Left ventricle myocardium superior (tissue), 1 donor: ENCODE measurements around the gene MACROD2. TPM values are rescaled to one million over a fixed set of nuclear protein-coding genes. Genes with fewer than 3 reads are reported as not detected.

Source experiments
- ATAC-seq: fragments of 200-7000 bp; cut with Tn5 transposase; one replicate; pipeline ENCODE4 v1.9.1; 2020; ENCODE audit warnings: mild to moderate bottlenecking, moderate library complexity
- DNase-seq: peaks from one replicate; pipeline ENCODE4 v3.0.0-alpha.2; 2020
- intact Hi-C: fragments of 100-400 bp; cut with micrococcal nuclease; formaldehyde crosslinking; loops from one replicate; pipeline ENCODE4 v1.11.0; 2022
- total RNA-seq: library from RNA; stranded (reverse); fragmentation: NEBNext Ultra II Directional; extraction: Animal tissue kit (Norgen Biotek cat#: 25700); gene quantifications from one replicate; pipeline ENCODE4 v1.2.1, GENCODE V29; 2021
- donor health status: DM: no; HTN: yes; CAD: no; lungs with severe emphysema.

MACROD2 gene
- total RNA-seq, 1 donor from 2014 or later: 3.5 TPM

DNA sequence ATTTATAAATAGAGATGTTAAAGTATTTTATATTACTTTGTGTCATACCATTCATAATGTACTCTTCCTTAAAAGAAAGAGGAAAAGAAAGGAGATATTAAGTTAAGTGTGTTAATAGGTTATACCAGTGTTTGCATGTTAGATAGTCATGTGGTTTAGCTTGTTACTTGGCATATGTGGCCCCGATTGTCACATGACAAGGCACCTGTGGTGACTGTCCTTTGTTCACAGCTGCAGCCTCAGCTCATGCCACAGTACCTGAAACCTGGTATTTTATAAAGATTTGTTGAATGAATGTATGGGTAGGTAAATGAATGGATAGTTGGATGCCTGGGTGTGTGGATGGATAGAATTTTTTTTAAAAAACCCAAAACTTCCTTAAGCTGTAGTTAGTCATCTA lies 648.2 kb downstream of the MACROD2 start:
- ATAC-seq: no peak
- intact Hi-C loops: no loop called here
- DNase-seq: no peak

DNA sequence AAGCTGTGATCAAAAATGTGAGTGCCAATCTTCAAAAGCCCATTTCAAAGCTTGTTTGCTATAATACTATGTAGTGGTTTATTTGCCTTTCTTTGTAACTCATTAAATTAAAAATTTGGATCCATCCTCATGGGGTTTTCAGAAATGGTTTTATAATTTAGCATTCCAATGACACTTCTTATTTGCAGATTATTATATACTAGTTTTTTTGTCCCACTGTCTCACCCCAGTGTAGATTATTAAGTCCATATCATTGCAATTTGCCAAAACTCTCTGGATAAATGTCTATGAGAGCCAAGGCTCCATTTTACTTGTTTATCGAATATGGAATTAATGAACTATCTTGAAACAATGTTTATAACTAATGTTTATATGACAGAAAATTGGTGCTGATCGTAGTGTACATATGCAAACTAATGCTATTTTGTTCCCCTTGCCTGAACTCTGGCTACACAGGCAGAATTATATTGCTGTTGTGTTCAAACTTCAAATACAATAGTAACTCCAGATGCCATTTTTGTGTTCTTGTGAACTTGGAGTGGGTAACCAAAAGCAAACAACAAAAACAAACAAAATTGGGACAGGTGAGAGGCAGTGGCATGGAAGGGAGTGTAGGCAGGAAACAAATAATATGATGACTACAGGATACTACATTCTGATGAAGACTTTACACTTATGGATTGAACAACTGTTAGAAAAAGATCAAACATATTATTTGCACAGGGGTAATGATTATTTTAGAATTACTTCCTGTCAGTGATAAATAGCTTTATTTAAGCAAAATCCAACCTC lies 649.2 kb downstream of the MACROD2 start:
- intact Hi-C loops: no loop called here
- DNase-seq (no peak), ATAC-seq (no peak)

GRCh38 chr20:14647016-14647415 lies 651.7 kb downstream of the MACROD2 start:
- DNase-seq: no peak
- ATAC-seq: no peak
- intact Hi-C loops: no loop called here

- no peak for ATAC-seq
- DNase-seq: no peak
- intact Hi-C loops: no loop called here
These were observed 654.3 kb downstream of the MACROD2 start for GRCh38 chr20:14649662-14650061.

DNA sequence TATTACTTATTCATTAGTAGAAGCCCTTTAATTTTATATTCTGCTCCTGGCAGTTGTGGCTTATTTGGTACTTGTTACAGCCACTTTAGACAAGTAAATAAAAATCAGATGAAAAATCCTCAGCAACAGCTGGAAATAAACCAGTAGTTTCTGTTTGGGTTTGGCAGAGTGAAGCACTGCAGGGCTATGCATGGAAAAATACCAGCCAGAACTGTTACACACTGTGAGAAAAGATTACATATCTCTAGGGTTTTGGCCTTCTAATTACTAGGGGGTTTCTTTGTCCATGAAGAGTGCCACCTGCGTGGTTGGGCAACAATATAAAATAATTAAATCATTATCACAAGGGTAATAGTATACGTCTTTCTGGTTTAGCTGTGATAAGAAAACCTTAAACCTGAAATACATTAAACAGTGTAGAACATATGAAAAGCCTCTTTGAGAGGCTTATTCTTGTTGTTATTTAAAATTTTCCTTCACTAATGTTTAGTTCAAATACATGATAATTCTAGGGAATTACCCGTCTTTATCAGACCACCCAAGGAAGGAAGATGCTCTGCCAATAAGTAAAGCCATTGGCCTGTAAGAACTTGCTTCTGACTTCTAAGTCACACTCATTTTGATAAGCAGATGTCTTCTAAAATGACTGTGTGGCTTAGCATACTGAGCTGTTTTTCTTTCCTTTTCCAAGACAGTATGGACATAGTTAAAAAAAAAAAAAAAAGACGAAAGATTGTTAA lies 662.1 kb downstream of the MACROD2 start:
- intact Hi-C loops: no loop called here
- DNase-seq: no peak
- no peak for ATAC-seq

- intact Hi-C loops: no loop called here
- no peak for DNase-seq
- ATAC-seq: no peak
These were observed 668.8 kb downstream of the MACROD2 start for GRCh38 chr20:14664101-14664500.

DNA sequence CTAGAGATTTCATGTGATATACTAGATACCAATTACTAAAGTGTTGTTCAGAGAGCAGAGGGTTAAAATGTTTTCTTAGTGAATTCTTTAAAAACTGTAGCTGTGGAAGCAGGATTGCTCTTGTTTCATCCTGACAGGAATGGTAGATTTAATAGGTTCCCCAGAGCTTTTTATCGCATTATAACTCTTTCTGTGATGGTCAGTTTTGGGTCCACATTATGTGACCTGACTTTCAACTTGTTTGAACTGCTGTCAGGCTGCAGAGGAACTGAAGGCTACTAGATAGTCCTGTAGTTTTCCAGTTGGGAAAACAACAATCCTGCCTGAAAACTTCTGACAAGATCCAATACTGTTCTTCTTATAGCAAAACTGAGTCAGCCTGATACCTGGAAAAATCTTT lies 671.4 kb downstream of the MACROD2 start:
- no peak for ATAC-seq
- intact Hi-C loops: no loop called here
- no peak for DNase-seq

GRCh38 chr20:14667226-14667625 lies 671.9 kb downstream of the MACROD2 start:
- DNase-seq: no peak
- no peak for ATAC-seq
- intact Hi-C loops: no loop called here

GRCh38 chr20:14672066-14672465 lies 676.8 kb downstream of the MACROD2 start:
- intact Hi-C loops: no loop called here
- ATAC-seq (no peak), DNase-seq (no peak)

- intact Hi-C loops: no loop called here
- ATAC-seq (no peak), DNase-seq (no peak)
These were observed 677.8 kb downstream of the MACROD2 start for GRCh38 chr20:14673164-14673563.

DNA sequence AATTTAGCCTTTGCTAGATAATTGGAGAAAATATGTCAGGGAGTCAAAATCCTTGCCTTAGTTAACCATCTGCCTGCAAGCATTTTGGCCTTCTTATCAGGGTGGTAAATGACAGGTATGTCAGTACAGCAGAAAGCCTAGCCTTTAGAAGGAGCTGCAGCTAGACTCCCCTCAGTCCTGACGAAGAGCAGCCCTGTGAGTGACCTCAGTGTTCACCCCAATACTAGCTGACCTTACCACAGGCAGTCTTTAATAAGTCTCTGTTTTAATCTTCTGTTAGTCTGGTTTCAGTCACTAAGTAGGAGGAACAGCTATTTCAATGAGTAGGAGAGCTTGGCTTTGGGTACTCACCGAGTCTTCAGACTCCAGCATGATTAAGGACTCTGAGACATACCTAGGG lies 682.1 kb downstream of the MACROD2 start:
- ATAC-seq (no peak), DNase-seq (no peak)
- intact Hi-C loops: no loop called here

DNA sequence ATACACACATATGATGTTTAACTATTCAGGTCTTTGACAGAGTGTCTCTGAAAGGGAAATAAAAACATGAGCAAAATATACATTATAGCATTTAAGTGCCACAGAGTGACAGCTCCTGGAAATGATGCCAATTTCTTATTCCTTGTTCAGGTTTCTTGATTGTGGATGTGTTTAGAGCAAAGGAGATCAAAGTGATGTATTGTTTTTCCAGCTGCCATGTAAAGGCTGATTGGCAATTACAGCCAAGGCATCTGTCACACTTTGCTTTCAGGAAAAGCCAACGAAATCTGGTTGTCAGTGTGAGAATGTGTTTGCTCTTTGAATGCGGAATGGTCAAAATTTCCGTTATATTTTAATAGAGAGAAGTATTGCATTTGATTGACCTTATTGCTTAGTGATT lies 689.9 kb downstream of the MACROD2 start:
- no peak for DNase-seq
- intact Hi-C loops: no loop called here
- ATAC-seq: no peak

DNA sequence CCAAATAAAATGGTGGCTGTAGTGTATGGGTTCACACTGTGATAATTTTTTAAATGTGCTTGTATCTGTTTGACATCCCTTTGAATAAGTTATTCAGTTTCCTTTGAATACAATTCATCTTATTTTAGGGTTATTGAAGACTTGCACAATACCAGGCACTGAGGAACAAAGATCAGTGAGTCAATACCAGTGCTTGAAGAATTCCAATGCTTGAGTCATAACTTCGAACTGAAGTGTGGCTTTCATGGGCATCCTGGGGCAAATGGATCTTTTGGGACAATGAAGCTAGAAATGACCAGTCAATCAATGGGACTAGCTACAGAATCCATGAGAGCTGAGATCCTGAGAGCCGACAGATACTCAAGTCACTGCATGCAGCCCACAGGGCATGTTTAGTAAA lies 692.0 kb downstream of the MACROD2 start:
- intact Hi-C loops: no loop called here
- DNase-seq: no peak
- ATAC-seq: no peak

GRCh38 chr20:14688005-14688404 lies 692.7 kb downstream of the MACROD2 start:
- ATAC-seq: no peak
- DNase-seq: no peak
- intact Hi-C loops: no loop called here

GRCh38 chr20:14691994-14692393 lies 696.7 kb downstream of the MACROD2 start:
- ATAC-seq (no peak), DNase-seq (no peak)
- intact Hi-C loops: no loop called here

- no peak for ATAC-seq
- DNase-seq: no peak
- intact Hi-C loops: no loop called here
These were observed 701.2 kb downstream of the MACROD2 start for GRCh38 chr20:14696478-14696877.

GRCh38 chr20:14696937-14697336 lies 701.6 kb downstream of the MACROD2 start:
- intact Hi-C loops: no loop called here
- ATAC-seq (no peak), DNase-seq (no peak)

DNA sequence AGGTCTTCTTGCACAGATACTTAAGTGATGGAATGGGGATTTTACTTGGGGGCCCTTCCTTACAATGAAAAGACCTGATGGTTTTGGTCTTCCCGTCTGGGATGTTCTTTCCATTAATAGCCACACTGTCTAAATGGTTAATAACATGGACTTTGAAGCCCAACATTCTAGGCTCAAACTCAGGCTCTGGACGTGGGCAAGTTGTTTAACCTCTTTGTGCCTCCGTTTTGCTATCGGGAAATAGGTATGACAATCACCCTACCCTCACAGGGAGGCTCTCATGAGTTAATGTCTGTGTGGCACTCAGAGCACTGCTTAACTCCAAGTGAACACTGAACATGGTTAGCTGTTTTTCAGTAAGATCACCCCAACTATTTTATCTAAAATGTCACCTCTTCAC lies 702.8 kb downstream of the MACROD2 start:
- no peak for DNase-seq
- intact Hi-C loops: no loop called here
- no peak for ATAC-seq

DNA sequence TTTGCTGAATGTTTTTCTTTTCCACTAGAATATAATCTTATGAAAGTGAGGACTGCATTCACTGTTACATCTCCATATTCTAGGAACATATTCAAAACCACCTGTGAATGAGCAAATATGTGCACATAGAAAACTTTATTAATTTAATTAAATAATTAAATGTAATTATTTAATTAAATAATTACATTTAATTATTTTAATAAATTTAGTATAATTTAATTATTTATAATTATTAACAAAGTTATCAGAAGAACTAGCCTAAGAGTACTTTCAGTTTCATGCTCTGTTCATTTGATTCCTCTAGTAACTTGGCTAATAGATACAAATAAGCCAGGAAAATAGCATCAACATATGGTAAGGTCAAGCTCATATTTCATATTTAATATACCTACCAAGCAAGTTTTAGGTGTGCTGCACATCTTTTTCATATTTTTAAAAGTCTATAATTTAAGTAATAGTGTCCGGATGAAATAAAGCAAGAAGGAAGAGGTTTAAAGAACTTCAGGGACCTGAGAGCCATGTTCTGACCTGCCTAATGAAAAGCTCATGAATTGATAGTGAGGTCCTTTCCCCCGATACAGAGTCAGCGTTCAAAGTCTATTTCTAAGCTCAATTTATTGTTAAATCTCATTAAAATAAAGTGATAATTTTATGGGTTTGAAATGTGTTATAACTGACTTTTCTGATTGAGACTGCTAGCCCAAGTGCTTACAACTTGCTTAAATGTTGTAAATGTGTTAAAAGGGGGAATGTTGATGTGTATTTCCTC lies 703.5 kb downstream of the MACROD2 start:
- DNase-seq: no peak
- no peak for ATAC-seq

GRCh38 chr20:14700639-14700960 lies 705.3 kb downstream of the MACROD2 start:
- intact Hi-C loops: no loop called here
- no peak for DNase-seq
- no peak for ATAC-seq

More for the DNA sequence above, 703.5 kb downstream of the MACROD2 start:
- intact Hi-C loops: no loop called here
